KBM-7 (cell line): Measurements from ENCODE around the gene ERFE.

Experiments
- DNase-seq: peaks from one replicate; pipeline ENCODE4 v3.0.0-alpha.2; 2015
- in situ Hi-C: fragments of 300-500 bp; cut with MboI; formaldehyde crosslinking; loops from 2 replicates; pipeline ENCODE4 v1.14.3; 2020; ENCODE audit warnings: low sequenced_read_pairs, low pct_unique_long_range_greater_than_20kb, mixed read lengths

ERFE gene

GRCh38 chr2:238187618-238188548 lies 29.1 kb downstream of the ERFE start:
- in situ Hi-C loops, result no loop called here
- no peak for DNase-seq

GRCh38 chr2:238190445-238190844 lies 31.7 kb downstream of the ERFE start:
- no peak for DNase-seq
- in situ Hi-C loops, result no loop called here

- peak; percentile 33 for DNase-seq
- in situ Hi-C loops, result no loop called here
These were observed 43.7 kb downstream of the ERFE start for GRCh38 chr2:238202326-238203093.

GRCh38 chr2:238203094-238203972 lies 44.6 kb downstream of the ERFE start, which contains the start of gene ILKAP:
TSS of gene ILKAP (minus strand) at chr2:238203695. CDS start at chr2:238203553, 142 bp downstream.
- DNase-seq, result peak; percentile 70
- in situ Hi-C loops, result no loop called here

GRCh38 chr2:238203973-238204683 lies 45.4 kb downstream of the ERFE start:
- peak; percentile 74 for DNase-seq

GRCh38 chr2:238207006-238207405 lies 48.2 kb downstream of the ERFE start:
- no peak for DNase-seq
- in situ Hi-C loops, result no loop called here

More at GRCh38 chr2:238203973-238204683, 45.4 kb downstream of the ERFE start:
- in situ Hi-C loops, result no loop called here

- DNase-seq, result no peak
- in situ Hi-C loops, result no loop called here
These were observed 57.9 kb downstream of the ERFE start for GRCh38 chr2:238216651-238217184.
